Hepatocyte (in vitro differentiated cells): ENCODE data around the gene DNAJA3.

ENCODE experiments used
- EZH2 ChIP-seq: fragments of 200-600 bp; sonication (generic); IDR thresholded peaks from 2 replicates; pipeline ENCODE4 v1.6.1; 2016; ENCODE audit warnings: antibody characterized with exemption, mild to moderate bottlenecking, borderline replicate concordance
- TF ChIP-seq, protein P1 (sequence below): fragments of 200-600 bp; sonication (generic); IDR thresholded peaks from 2 replicates; pipeline ENCODE4 v1.5.1; 2016; ENCODE audit warnings: antibody characterized with exemption, mild to moderate bottlenecking; ENCODE audit not compliant: poor library complexity

DNA sequence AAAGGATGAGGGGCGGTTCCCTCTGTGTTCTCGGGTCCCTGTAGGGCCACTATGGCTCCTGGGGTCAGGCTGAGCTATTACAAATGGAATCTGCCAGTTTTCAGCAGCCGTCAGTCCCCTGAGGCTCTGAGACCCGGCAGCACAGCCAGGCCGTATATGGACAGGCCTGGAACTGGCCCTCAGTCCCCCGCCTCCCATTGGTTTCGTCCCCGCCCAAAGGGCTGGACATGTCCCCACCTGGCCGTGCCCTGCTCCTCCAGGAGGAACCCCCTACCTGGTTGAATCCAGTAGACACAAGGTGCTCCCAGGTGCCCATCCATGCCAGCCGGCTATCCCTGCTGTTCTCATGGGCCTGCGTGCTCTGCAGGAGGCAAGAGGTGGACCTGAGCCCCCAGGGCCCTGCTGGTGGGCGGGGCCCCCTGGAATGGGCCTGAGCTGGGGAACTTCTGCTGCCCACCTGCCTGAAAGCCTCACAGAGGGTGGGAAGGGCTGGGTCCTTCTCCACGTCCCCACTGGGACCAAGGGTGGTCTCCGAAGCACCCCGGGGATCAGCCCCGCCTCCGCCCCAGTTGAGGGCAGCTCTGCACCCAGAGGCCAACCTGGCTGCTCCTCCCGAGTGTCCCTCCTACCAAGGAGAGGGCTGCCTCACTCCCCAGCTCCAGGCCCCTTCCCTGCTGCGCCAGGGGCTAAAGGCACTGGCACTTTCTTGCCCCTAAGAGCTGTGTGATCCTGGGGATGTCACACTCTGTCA, 37.2 kb upstream of the DNAJA3 start:
- no peak for TF ChIP-seq EZH2
- TF ChIP-seq, protein P1, sequence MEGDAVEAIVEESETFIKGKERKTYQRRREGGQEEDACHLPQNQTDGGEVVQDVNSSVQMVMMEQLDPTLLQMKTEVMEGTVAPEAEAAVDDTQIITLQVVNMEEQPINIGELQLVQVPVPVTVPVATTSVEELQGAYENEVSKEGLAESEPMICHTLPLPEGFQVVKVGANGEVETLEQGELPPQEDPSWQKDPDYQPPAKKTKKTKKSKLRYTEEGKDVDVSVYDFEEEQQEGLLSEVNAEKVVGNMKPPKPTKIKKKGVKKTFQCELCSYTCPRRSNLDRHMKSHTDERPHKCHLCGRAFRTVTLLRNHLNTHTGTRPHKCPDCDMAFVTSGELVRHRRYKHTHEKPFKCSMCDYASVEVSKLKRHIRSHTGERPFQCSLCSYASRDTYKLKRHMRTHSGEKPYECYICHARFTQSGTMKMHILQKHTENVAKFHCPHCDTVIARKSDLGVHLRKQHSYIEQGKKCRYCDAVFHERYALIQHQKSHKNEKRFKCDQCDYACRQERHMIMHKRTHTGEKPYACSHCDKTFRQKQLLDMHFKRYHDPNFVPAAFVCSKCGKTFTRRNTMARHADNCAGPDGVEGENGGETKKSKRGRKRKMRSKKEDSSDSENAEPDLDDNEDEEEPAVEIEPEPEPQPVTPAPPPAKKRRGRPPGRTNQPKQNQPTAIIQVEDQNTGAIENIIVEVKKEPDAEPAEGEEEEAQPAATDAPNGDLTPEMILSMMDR = no peak
